ENCODE results near the gene ATP2A2.
A peak's percentile ranks its signal among the peaks of the same experiment; 100 is the strongest.
"Not testable (repeated sequence)": the region's sequence is repeated elsewhere in the genome, so short reads cannot be mapped to it uniquely, and the experiment has no call there.

ATP2A2 gene

GRCh38 chr12:110354172-110354780 is 73.2 kb downstream of the ATP2A2 start:
- H3K9ac ChIP-seq (ENCODE audit: low read length), result no peak overlapping the region
- no peak for DNase-seq
- no peak overlapping the region for H2AFZ ChIP-seq (ENCODE audit: low read depth, low read length)
- H3K79me1 ChIP-seq (replicated peaks; ENCODE audit: low read length, poor library complexity, severe bottlenecking), result no peaks in the 10 kb centered on the region
- H3K4me1 ChIP-seq (ENCODE audit: control insufficient read depth, insufficient read depth, low read depth, low read length), result no peaks in the 10 kb centered on the region
- WGBS, result 92% methylated on average over 4 of the region's 7 CpGs
- H2BK12ac ChIP-seq (ENCODE audit: low read length in 2 of 2), result no peak overlapping the region
- H3K4ac ChIP-seq (ENCODE audit: low read depth in 1 of 2, low read length in 2 of 2), result no peak overlapping the region
- no peak overlapping the region for H2AK5ac ChIP-seq (ENCODE audit: low read length, severe bottlenecking)
- H2BK5ac ChIP-seq (ENCODE audit: low read depth, low read length, poor library complexity, severe bottlenecking), result no peak overlapping the region
- no peak overlapping the region for H3K23ac ChIP-seq (ENCODE audit: low read length in 2 of 2)
- H3K18ac ChIP-seq (ENCODE audit: low read depth in 1 of 2, low read length in 2 of 2), result no peak overlapping the region
- peaks cover 15 to 39% of the 10 kb centered on the region in 2 experiments for H3K36me3 ChIP-seq (ENCODE audit: control insufficient read depth in 1 of 2, insufficient read depth in 2 of 2, low read depth in 1 of 2, low read length in 2 of 2)
- no peak overlapping the region for H4K91ac ChIP-seq (ENCODE audit: low read length)
- no peaks in the 10 kb centered on the region for H3K27me3 ChIP-seq (ENCODE audit: control insufficient read depth in 1 of 2, insufficient read depth in 1 of 2, low read length in 2 of 2)
- no peaks in the 10 kb centered on the region for H3K9me3 ChIP-seq (ENCODE audit: control insufficient read depth, low read length)
- no peak overlapping the region for H2BK15ac ChIP-seq (ENCODE audit: low read depth, poor library complexity, severe bottlenecking)
- H3K4me3 ChIP-seq (ENCODE audit: insufficient read depth in 1 of 2, low read depth in 1 of 2, low read length in 2 of 2), result no peak overlapping the region
- H3K27ac ChIP-seq (ENCODE audit: low read length, poor library complexity, severe bottlenecking), result no peak overlapping the region
- no peak overlapping the region for H3K14ac ChIP-seq (ENCODE audit: low read length in 2 of 2)
- H4K8ac ChIP-seq (ENCODE audit: low read length), result no peak overlapping the region
- no peak overlapping the region for H3K4me2 ChIP-seq (ENCODE audit: low read length, poor library complexity, severe bottlenecking)
- no peak overlapping the region for H2BK120ac ChIP-seq (ENCODE audit: low read depth, low read length)

GRCh38 chr12:110355073-110355472 is 74.0 kb downstream of the ATP2A2 start:
- Histone ChIP-seq H3K9ac (ENCODE audit: low read length) (no peak overlapping the region), H2BK5ac (ENCODE audit: low read depth, low read length, poor library complexity, severe bottlenecking) (no peak overlapping the region), H3K4me3 (ENCODE audit: insufficient read depth in 1 of 2, low read depth in 1 of 2, low read length in 2 of 2) (no peak overlapping the region), H2AK5ac (ENCODE audit: low read length, severe bottlenecking) (no peak overlapping the region), H4K8ac (ENCODE audit: low read length) (no peak overlapping the region), H3K9me3 (ENCODE audit: control insufficient read depth, low read length) (no peaks in the 10 kb centered on the region), H3K4me2 (ENCODE audit: low read length, poor library complexity, severe bottlenecking) (no peak overlapping the region), H2BK12ac (ENCODE audit: low read length in 2 of 2) (no peak overlapping the region), H3K27me3 (ENCODE audit: control insufficient read depth in 1 of 2, insufficient read depth in 1 of 2, low read length in 2 of 2) (no peaks in the 10 kb centered on the region), H3K27ac (ENCODE audit: low read length, poor library complexity, severe bottlenecking) (no peak overlapping the region), H4K91ac (ENCODE audit: low read length) (no peak overlapping the region), H3K36me3 (ENCODE audit: control insufficient read depth in 1 of 2, insufficient read depth in 2 of 2, low read depth in 1 of 2, low read length in 2 of 2) (peaks cover 7 to 31% of the 10 kb centered on the region in 2 experiments), H3K4me1 (ENCODE audit: control insufficient read depth, insufficient read depth, low read depth, low read length) (no peaks in the 10 kb centered on the region), H2AFZ (ENCODE audit: low read depth, low read length) (no peak overlapping the region), H3K14ac (ENCODE audit: low read length in 2 of 2) (no peak overlapping the region), H3K18ac (ENCODE audit: low read depth in 1 of 2, low read length in 2 of 2) (no peak overlapping the region), H2BK15ac (ENCODE audit: low read depth, poor library complexity, severe bottlenecking) (no peak overlapping the region), H2BK120ac (ENCODE audit: low read depth, low read length) (no peak overlapping the region), H3K79me1 (replicated peaks; ENCODE audit: low read length, poor library complexity, severe bottlenecking) (no peaks in the 10 kb centered on the region), H3K23ac (ENCODE audit: low read length in 2 of 2) (no peak overlapping the region), H3K4ac (ENCODE audit: low read depth in 1 of 2, low read length in 2 of 2) (no peak overlapping the region)
- DNase-seq, result peak; percentile 16
- WGBS, result 67% methylated on average over 1 of the region's 3 CpGs

- not testable (repeated sequence) for H3K4ac ChIP-seq (ENCODE audit: low read depth in 1 of 2, low read length in 2 of 2); H3K4me2 ChIP-seq (ENCODE audit: low read length, poor library complexity, severe bottlenecking); H3K9ac ChIP-seq (ENCODE audit: low read length); H3K14ac ChIP-seq (ENCODE audit: low read length in 2 of 2); H2BK5ac ChIP-seq (ENCODE audit: low read depth, low read length, poor library complexity, severe bottlenecking); H3K23ac ChIP-seq (ENCODE audit: low read length in 2 of 2); H3K4me3 ChIP-seq (ENCODE audit: insufficient read depth in 1 of 2, low read depth in 1 of 2, low read length in 2 of 2); H3K79me1 ChIP-seq (replicated peaks; ENCODE audit: low read length, poor library complexity, severe bottlenecking); H3K36me3 ChIP-seq (ENCODE audit: control insufficient read depth in 1 of 2, insufficient read depth in 2 of 2, low read depth in 1 of 2, low read length in 2 of 2); H2AK5ac ChIP-seq (ENCODE audit: low read length, severe bottlenecking); H3K9me3 ChIP-seq (ENCODE audit: control insufficient read depth, low read length); H3K27me3 ChIP-seq (ENCODE audit: control insufficient read depth in 1 of 2, insufficient read depth in 1 of 2, low read length in 2 of 2); H3K18ac ChIP-seq (ENCODE audit: low read depth in 1 of 2, low read length in 2 of 2); H2BK120ac ChIP-seq (ENCODE audit: low read depth, low read length); H4K91ac ChIP-seq (ENCODE audit: low read length); H3K4me1 ChIP-seq (ENCODE audit: control insufficient read depth, insufficient read depth, low read depth, low read length); H2BK15ac ChIP-seq (ENCODE audit: low read depth, poor library complexity, severe bottlenecking); H4K8ac ChIP-seq (ENCODE audit: low read length); H2BK12ac ChIP-seq (ENCODE audit: low read length in 2 of 2); H2AFZ ChIP-seq (ENCODE audit: low read depth, low read length); H3K27ac ChIP-seq (ENCODE audit: low read length, poor library complexity, severe bottlenecking)
- DNase-seq, result peak; percentile 44
- 88% methylated on average over 5 of the region's 8 CpGs for WGBS
Observed at GRCh38 chr12:110358384-110359097, 77.5 kb downstream of the ATP2A2 start.

GRCh38 chr12:110361216-110361615 is 80.2 kb downstream of the ATP2A2 start:
- no peak overlapping the region for H3K18ac ChIP-seq (ENCODE audit: low read depth in 1 of 2, low read length in 2 of 2)
- no peak for DNase-seq

More at GRCh38 chr12:110361216-110361615, 80.2 kb downstream of the ATP2A2 start:
- Histone ChIP-seq H3K27me3 (ENCODE audit: control insufficient read depth in 1 of 2, insufficient read depth in 1 of 2, low read length in 2 of 2) (no peaks in the 10 kb centered on the region), H2BK15ac (ENCODE audit: low read depth, poor library complexity, severe bottlenecking) (no peak overlapping the region), H2BK5ac (ENCODE audit: low read depth, low read length, poor library complexity, severe bottlenecking) (no peak overlapping the region), H3K14ac (ENCODE audit: low read length in 2 of 2) (no peak overlapping the region), H3K9me3 (ENCODE audit: control insufficient read depth, low read length) (no peaks in the 10 kb centered on the region), H3K36me3 (ENCODE audit: control insufficient read depth in 1 of 2, insufficient read depth in 2 of 2, low read depth in 1 of 2, low read length in 2 of 2) (no peaks in the 10 kb centered on the region), H3K79me1 (replicated peaks; ENCODE audit: low read length, poor library complexity, severe bottlenecking) (no peaks in the 10 kb centered on the region), H2AK5ac (ENCODE audit: low read length, severe bottlenecking) (no peak overlapping the region), H3K9ac (ENCODE audit: low read length) (no peak overlapping the region), H3K4ac (ENCODE audit: low read depth in 1 of 2, low read length in 2 of 2) (no peak overlapping the region), H3K27ac (ENCODE audit: low read length, poor library complexity, severe bottlenecking) (no peak overlapping the region), H3K23ac (ENCODE audit: low read length in 2 of 2) (no peak overlapping the region), H2AFZ (ENCODE audit: low read depth, low read length) (no peak overlapping the region), H3K4me3 (ENCODE audit: insufficient read depth in 1 of 2, low read depth in 1 of 2, low read length in 2 of 2) (no peak overlapping the region), H4K8ac (ENCODE audit: low read length) (no peak overlapping the region), H2BK12ac (ENCODE audit: low read length in 2 of 2) (no peak overlapping the region), H3K4me2 (ENCODE audit: low read length, poor library complexity, severe bottlenecking) (no peak overlapping the region), H2BK120ac (ENCODE audit: low read depth, low read length) (no peak overlapping the region), H4K91ac (ENCODE audit: low read length) (no peak overlapping the region), H3K4me1 (ENCODE audit: control insufficient read depth, insufficient read depth, low read depth, low read length) (no peaks in the 10 kb centered on the region)
- no CpG with 5 or more reads among the region's 1 CpG for WGBS

Data from mesenchymal stem cell (in vitro differentiated cells and primary cell).